Measurements from ENCODE around the gene SHB. TPM values are rescaled to one million over a fixed set of nuclear protein-coding genes. Genes with fewer than 3 reads are reported as not detected.
A peak's percentile ranks its signal among the peaks of the same experiment; 100 is the strongest.

The SHB gene
- total and polyA plus RNA-seq, 2 of the 13 experiments (the other 11 are each of a cell fraction or from before 2014, with no cell fraction given): 19.4 to 20.7 TPM

DNA sequence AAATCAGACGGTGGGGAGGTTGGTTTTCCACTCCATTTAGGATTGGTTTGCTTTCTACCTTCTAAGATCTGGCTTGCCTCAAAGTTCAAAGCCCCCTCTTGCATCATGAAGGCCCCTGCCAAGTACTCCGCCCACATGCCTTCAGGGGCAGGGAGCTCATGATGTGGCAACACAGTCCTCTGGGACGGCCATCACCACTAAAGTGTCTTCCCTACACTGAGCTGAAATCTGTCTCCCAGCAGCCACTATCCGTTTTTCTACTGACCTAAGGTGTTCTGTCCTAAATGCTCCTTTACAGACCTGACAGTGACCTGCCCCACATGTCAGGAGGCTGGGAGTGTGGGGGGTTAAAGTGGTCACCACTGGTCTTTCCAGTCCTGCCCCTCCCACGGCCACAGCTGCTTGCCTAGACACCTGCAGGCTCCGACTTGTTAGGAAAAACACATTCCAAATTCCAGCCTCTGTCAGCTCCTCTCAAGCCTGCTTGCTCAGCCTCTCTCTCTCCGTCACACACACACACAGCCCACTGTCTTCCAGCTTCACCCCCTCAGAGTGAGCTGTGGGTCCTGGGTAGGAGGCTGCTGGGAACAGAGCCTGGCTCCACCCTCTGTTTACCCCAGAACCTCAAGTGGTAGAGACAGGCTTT lies 44.9 kb downstream of the SHB start (continued):
- TF ChIP-seq STAG1 (CRISPR knock-in tag; IDR thresholded peaks at IDR 0.05) (peak; percentile 16; the same call in 1 of the 2 replicates), RCOR2 (CRISPR knock-in tag; IDR thresholded peaks at IDR 0.05) (peak; percentile 70), ZFY (CRISPR knock-in tag; IDR thresholded peaks at IDR 0.05) (0 out of 2 replicates have a peak, but pooled peaks have one; percentile 36), ZNF644 (CRISPR knock-in tag; IDR thresholded peaks at IDR 0.05; ENCODE audit: low read depth) (0 out of 2 replicates have a peak, but pooled peaks have one; percentile 20), MYPOP (CRISPR knock-in tag; IDR thresholded peaks at IDR 0.05) (0 out of 2 replicates have a peak, but pooled peaks have one; percentile 28), ZMYM3 (CRISPR knock-in tag; IDR thresholded peaks at IDR 0.05) (peak; percentile 54; the same call in 1 of the 2 replicates), FOXJ3 (CRISPR knock-in tag; IDR thresholded peaks at IDR 0.05; ENCODE audit: borderline replicate concordance) (no peak), REL (CRISPR knock-in tag; conservative IDR thresholded peaks at IDR 0.05) (0 out of 2 replicates have a peak, but pooled peaks have one; percentile 26), MEIS2 (CRISPR knock-in tag; IDR thresholded peaks at IDR 0.05) (peak; percentile 59; the same call in 1 of the 2 replicates), SNAI1 (CRISPR knock-in tag; IDR thresholded peaks at IDR 0.05; ENCODE audit: borderline replicate concordance) (no peak), ZFX (CRISPR knock-in tag; IDR thresholded peaks at IDR 0.05; ENCODE audit: low read depth) (peak; percentile 46; the same call in 1 of the 2 replicates), TBX2 (CRISPR knock-in tag; IDR thresholded peaks at IDR 0.05; ENCODE audit: borderline replicate concordance) (peak; percentile 67; the same call in 1 of the 2 replicates), ZEB1 (IDR thresholded peaks at IDR 0.05; ENCODE audit: insufficient replicate concordance, low read depth) (peak; percentile 80), ISX (CRISPR knock-in tag; conservative IDR thresholded peaks at IDR 0.05) (no peak), DPF2 (CRISPR knock-in tag; IDR thresholded peaks at IDR 0.05; ENCODE audit: borderline replicate concordance, low read depth) (peak; percentile 87), HNRNPH1 (optimal IDR thresholded peaks at IDR 0.05; ENCODE audit: low read depth, low read length) (no peak), ZNF614 (CRISPR knock-in tag; IDR thresholded peaks at IDR 0.05; ENCODE audit: borderline replicate concordance) (peak; percentile 20; the same call in 1 of the 2 replicates), NONO (IDR thresholded peaks at IDR 0.05) (no peak), NONO (CRISPR knock-in tag; conservative IDR thresholded peaks at IDR 0.05) (peak; percentile 78; the same call in 1 of the 2 replicates), PITX1 (CRISPR knock-in tag; IDR thresholded peaks at IDR 0.05) (peak; percentile 79; the same call in 1 of the 2 replicates), EEA1 (CRISPR knock-in tag; IDR thresholded peaks at IDR 0.05; ENCODE audit: borderline replicate concordance) (no peak)
- TF ChIP-seq, protein P1, sequence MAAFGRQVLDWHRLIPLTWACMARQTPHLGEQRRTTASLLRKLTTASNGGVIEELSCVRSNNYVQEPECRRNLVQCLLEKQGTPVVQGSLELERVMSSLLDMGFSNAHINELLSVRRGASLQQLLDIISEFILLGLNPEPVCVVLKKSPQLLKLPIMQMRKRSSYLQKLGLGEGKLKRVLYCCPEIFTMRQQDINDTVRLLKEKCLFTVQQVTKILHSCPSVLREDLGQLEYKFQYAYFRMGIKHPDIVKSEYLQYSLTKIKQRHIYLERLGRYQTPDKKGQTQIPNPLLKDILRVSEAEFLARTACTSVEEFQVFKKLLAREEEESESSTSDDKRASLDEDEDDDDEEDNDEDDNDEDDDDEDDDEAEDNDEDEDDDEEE (CRISPR knock-in tag; IDR thresholded peaks at IDR 0.05): 0 out of 2 replicates have a peak, but pooled peaks have one; percentile 28
- TF ChIP-seq, protein P2, sequence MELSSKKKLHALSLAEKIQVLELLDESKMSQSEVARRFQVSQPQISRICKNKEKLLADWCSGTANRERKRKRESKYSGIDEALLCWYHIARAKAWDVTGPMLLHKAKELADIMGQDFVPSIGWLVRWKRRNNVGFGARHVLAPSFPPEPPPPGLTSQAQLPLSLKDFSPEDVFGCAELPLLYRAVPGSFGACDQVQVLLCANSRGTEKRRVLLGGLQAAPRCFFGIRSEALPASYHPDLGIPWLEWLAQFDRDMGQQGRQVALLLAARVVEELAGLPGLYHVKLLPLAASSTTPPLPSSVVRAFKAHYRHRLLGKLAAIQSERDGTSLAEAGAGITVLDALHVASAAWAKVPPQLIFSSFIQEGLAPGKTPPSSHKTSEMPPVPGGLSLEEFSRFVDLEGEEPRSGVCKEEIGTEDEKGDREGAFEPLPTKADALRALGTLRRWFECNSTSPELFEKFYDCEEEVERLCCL (CRISPR knock-in tag; IDR thresholded peaks at IDR 0.05; ENCODE audit: borderline replicate concordance): 0 out of 2 replicates have a peak, but pooled peaks have one; percentile 44

Measured in HepG2 (cell line).